Osteoblast (primary cell): Measurements from ENCODE around the gene PEX5L. TPM values are rescaled to one million over a fixed set of nuclear protein-coding genes. Genes with fewer than 3 reads are reported as not detected.

ENCODE experiments used
- DNase-seq: peaks from one replicate; pipeline ENCODE4 v3.0.0; 2011; ENCODE audit warnings: low spot score, mixed read lengths; ENCODE audit not compliant: insufficient read length; ENCODE audit errors: missing footprints
- H2AFZ ChIP-seq: 2 replicates; pipeline ENCODE4 v1.6.0; 2011; ENCODE audit warnings: mild to moderate bottlenecking, low read length
- H3K27ac ChIP-seq: 2 replicates; pipeline ENCODE4 v1.5.1; 2011; ENCODE audit warnings: mild to moderate bottlenecking, low read depth, low read length, moderate library complexity
- H3K27me3 ChIP-seq: 2 replicates; pipeline ENCODE4 v1.6.0; 2012; ENCODE audit warnings: mild to moderate bottlenecking, control low read depth, inconsistent platforms, low read length, moderate library complexity; ENCODE audit not compliant: insufficient read depth
- H3K36me3 ChIP-seq: 2 replicates; pipeline ENCODE4 v1.5.1; 2011; ENCODE audit warnings: mild to moderate bottlenecking, low read length, control low read depth, moderate library complexity; ENCODE audit not compliant: insufficient read depth
- H3K4me1 ChIP-seq: 2 replicates; pipeline ENCODE4 v1.5.1; 2011; ENCODE audit warnings: mild to moderate bottlenecking, low read length, control low read depth, moderate library complexity; ENCODE audit not compliant: insufficient read depth
- H3K4me2 ChIP-seq: 2 replicates; pipeline ENCODE4 v1.6.0; 2011; ENCODE audit warnings: mild to moderate bottlenecking, low read length; ENCODE audit not compliant: insufficient read depth
- H3K4me3 ChIP-seq: fragments of 200-600 bp; sonication (generic); 3 replicates; pipeline ENCODE4 v1.5.1; 2012; ENCODE audit warnings: mild to moderate bottlenecking, low read length, inconsistent platforms; ENCODE audit not compliant: insufficient read depth
- H3K79me2 ChIP-seq: 2 replicates; pipeline ENCODE4 v1.6.0; 2012; ENCODE audit warnings: mild to moderate bottlenecking, low read length, control low read depth, inconsistent platforms; ENCODE audit not compliant: insufficient read depth
- H3K9me3 ChIP-seq: 2 replicates; pipeline ENCODE4 v1.5.1; 2011; ENCODE audit warnings: low read depth, low read length, control low read depth
- H4K20me1 ChIP-seq: 2 replicates; pipeline ENCODE4 v1.6.0; 2012; ENCODE audit warnings: mild to moderate bottlenecking, low read length, control low read depth; ENCODE audit not compliant: insufficient read depth
- total RNA-seq: library from RNA; depleted of rRNA; stranded (reverse); fragments of >200 nt; gene quantifications from 2 replicates; pipeline ENCODE4 v1.2.3, GENCODE V29; 2012
- TF ChIP-seq, protein P1 (sequence below): IDR thresholded peaks from 2 replicates; pipeline ENCODE4 v1.5.1; 2011; ENCODE audit warnings: mild to moderate bottlenecking, low read depth, low read length, moderate library complexity; ENCODE audit errors: extremely low read depth

The PEX5L gene
- total RNA-seq, 1 donor = 1.4 TPM

DNA sequence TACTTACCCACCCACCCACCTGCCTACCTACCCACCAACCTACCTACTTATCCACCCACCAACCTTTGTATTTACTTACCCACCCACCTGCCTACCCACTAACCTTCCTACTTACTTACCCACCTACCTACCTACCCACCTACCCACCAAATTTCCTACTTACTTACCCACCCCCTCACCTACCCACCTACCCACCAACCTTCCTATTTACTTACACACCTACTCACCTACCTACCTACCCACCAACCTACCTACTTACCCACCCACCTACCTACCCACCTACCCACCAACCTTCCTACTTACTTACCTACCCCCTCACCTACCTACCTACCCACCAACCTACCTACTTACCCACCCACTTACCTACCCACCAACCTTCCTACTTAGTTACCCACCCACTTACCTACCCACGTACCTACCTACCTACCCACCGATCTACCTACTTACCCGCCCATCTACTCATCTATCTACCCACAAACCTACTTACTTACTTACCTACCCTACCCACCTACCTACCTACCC lies 204.3 kb downstream of the PEX5L start:
- Histone ChIP-seq H3K27ac (no peak overlapping the region), H3K4me3 (no peak overlapping the region), H3K4me1 (no peaks in the 10 kb centered on the region), H3K79me2 (no peaks in the 10 kb centered on the region), H4K20me1 (no peaks in the 10 kb centered on the region), H3K27me3 (no peaks in the 10 kb centered on the region), H2AFZ (no peak overlapping the region), H3K9me3 (no peaks in the 10 kb centered on the region), H3K4me2 (no peak overlapping the region), H3K36me3 (no peaks in the 10 kb centered on the region)
- DNase-seq = no peak
- TF ChIP-seq, protein P1, sequence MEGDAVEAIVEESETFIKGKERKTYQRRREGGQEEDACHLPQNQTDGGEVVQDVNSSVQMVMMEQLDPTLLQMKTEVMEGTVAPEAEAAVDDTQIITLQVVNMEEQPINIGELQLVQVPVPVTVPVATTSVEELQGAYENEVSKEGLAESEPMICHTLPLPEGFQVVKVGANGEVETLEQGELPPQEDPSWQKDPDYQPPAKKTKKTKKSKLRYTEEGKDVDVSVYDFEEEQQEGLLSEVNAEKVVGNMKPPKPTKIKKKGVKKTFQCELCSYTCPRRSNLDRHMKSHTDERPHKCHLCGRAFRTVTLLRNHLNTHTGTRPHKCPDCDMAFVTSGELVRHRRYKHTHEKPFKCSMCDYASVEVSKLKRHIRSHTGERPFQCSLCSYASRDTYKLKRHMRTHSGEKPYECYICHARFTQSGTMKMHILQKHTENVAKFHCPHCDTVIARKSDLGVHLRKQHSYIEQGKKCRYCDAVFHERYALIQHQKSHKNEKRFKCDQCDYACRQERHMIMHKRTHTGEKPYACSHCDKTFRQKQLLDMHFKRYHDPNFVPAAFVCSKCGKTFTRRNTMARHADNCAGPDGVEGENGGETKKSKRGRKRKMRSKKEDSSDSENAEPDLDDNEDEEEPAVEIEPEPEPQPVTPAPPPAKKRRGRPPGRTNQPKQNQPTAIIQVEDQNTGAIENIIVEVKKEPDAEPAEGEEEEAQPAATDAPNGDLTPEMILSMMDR = no peak

DNA sequence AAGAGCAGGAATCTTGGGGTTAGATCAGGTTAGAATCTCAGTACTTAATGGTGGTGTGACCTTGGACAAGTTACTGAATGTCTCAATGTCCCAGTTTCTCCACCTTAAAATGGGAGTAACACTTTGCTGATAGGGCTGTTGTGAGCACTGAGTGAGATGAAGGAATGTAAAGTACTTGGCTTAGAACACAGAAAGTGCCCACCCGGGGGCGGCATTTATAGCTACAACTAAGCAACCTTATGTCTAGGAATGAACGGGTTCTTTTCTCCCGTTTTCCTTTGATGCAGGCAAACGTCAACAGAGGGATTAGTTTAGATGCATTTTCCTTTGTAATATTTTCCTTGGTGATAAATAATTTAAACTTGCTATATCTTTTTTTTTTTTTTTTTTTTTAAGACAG lies 207.3 kb downstream of the PEX5L start:
- Histone ChIP-seq H2AFZ (no peak overlapping the region), H3K27me3 (no peaks in the 10 kb centered on the region), H3K9me3 (no peaks in the 10 kb centered on the region), H3K27ac (no peak overlapping the region), H3K4me2 (no peak overlapping the region), H3K36me3 (no peaks in the 10 kb centered on the region), H3K4me3 (no peak overlapping the region), H3K79me2 (no peaks in the 10 kb centered on the region), H3K4me1 (no peaks in the 10 kb centered on the region), H4K20me1 (no peaks in the 10 kb centered on the region)
- TF ChIP-seq, protein P1 = no peak
- no peak for DNase-seq

DNA sequence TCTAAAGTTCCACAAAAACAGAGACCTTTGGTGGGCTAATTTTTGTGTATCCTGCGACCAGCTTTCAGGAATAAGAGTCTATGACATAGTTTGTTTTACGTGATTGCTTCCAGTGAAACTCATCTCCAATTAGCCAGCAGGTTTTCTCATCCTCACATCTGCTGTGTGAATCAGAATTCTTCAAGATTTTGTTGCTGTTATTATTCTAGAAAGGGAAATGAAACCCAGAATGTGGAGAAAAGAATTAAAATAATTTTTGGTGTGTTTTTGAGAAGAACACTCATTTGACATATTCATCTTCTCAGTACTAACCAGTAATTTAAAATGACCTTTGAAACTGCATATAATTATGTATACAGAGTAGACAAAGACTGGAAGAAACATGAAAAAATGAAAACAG lies 208.0 kb downstream of the PEX5L start:
- Histone ChIP-seq H2AFZ (no peak overlapping the region), H3K4me2 (no peak overlapping the region), H3K36me3 (no peaks in the 10 kb centered on the region), H3K27ac (no peak overlapping the region), H3K27me3 (no peaks in the 10 kb centered on the region), H3K4me1 (no peaks in the 10 kb centered on the region), H4K20me1 (no peaks in the 10 kb centered on the region), H3K79me2 (no peaks in the 10 kb centered on the region), H3K4me3 (no peak overlapping the region), H3K9me3 (no peaks in the 10 kb centered on the region)
- no peak for DNase-seq
- TF ChIP-seq, protein P1 = no peak

DNA sequence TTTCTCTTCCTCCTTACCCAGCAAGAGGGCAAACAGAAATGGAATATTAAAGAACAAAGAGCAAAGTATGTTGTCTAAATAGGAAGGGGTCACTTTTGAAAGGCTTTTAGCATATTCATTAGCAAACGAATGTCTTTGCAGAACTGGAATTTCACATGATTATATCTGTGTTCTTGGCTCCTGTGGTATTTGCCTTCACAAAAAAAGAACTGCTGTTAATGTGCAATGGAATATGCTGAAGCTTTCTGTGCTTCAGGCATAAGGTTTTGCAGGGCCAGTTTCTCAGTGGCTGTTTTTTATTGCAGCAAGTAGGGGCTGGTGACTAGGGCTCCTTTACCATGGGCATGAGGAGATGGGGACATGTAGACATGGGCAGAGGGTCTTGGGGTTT lies 210.5 kb downstream of the PEX5L start:
- H3K4me3 ChIP-seq = no peak overlapping the region
- no peak overlapping the region for H2AFZ ChIP-seq
- peaks cover under 1% of the 10 kb centered on the region for H3K27me3 ChIP-seq
- H3K27ac ChIP-seq = no peak overlapping the region
- H3K4me1 ChIP-seq = no peaks in the 10 kb centered on the region
- no peak for DNase-seq
- TF ChIP-seq, protein P1 = no peak
- H3K9me3 ChIP-seq = no peaks in the 10 kb centered on the region
- no peaks in the 10 kb centered on the region for H3K36me3 ChIP-seq
- no peaks in the 10 kb centered on the region for H3K79me2 ChIP-seq
- H3K4me2 ChIP-seq = no peak overlapping the region
- no peaks in the 10 kb centered on the region for H4K20me1 ChIP-seq
